SK-N-SH treated with all-trans-retinoic acid at 6 μM for 48 hours (cell line): ENCODE data around the gene DPEP2NB.

ENCODE experiments used
- ATAC-seq: fragments of 200-7000 bp; cut with Tn5 transposase; 3 replicates; pipeline ENCODE4 v1.9.1; 2020; ENCODE audit warnings: mild to moderate bottlenecking, moderate library complexity
- ARNTL ChIP-seq: fragments of 450-650 bp; formaldehyde crosslinking; IDR thresholded peaks from 2 replicates; pipeline ENCODE4 v1.5.0; 2020; ENCODE audit warnings: low read depth, mild to moderate bottlenecking, moderate library complexity, borderline replicate concordance
- BACH2 ChIP-seq: fragments of 250-450 bp; sonication (Bioruptor Pico); IDR thresholded peaks from 2 replicates; pipeline ENCODE4 v1.9.0; 2021; ENCODE audit warnings: mild to moderate bottlenecking, borderline replicate concordance
- CREB5 ChIP-seq: fragments of 250-450 bp; sonication (Bioruptor Pico); IDR thresholded peaks from 2 replicates; pipeline ENCODE4 v1.5.1; 2020; ENCODE audit warnings: low read depth, mild to moderate bottlenecking, moderate library complexity
- CSDC2 ChIP-seq: fragments of 250-450 bp; sonication (Bioruptor Pico); IDR thresholded peaks from 2 replicates; pipeline ENCODE4 v1.5.0; 2020; ENCODE audit warnings: mild to moderate bottlenecking, moderate library complexity
- CSRNP3 ChIP-seq: fragments of 250-450 bp; sonication (Bioruptor Pico); IDR thresholded peaks from 2 replicates; pipeline ENCODE4 v1.5.1; 2021; ENCODE audit warnings: mild to moderate bottlenecking, moderate library complexity
- ESRRG ChIP-seq: fragments of 250-450 bp; sonication (Bioruptor Pico); IDR thresholded peaks from 2 replicates; pipeline ENCODE4 v1.6.1; 2021; ENCODE audit warnings: mild to moderate bottlenecking
- GLIS3 ChIP-seq: fragments of 250-450 bp; sonication (Bioruptor Pico); IDR thresholded peaks from 2 replicates; pipeline ENCODE4 v1.5.0; 2020; ENCODE audit warnings: mild to moderate bottlenecking, moderate library complexity
- OSR1 ChIP-seq: fragments of 250-450 bp; sonication (Bioruptor Pico); IDR thresholded peaks from 2 replicates; pipeline ENCODE4 v1.8.0; 2022; ENCODE audit warnings: moderate library complexity, mild to moderate bottlenecking, inconsistent platforms
- POU6F1 ChIP-seq: fragments of 250-450 bp; sonication (Bioruptor Pico); IDR thresholded peaks from 2 replicates; pipeline ENCODE4 v1.8.0; 2021; ENCODE audit warnings: low read depth, mild to moderate bottlenecking, moderate library complexity, borderline replicate concordance
- RARB ChIP-seq: fragments of 250-450 bp; sonication (Bioruptor Pico); IDR thresholded peaks from 2 replicates; pipeline ENCODE4 v1.8.0; 2021; ENCODE audit warnings: mild to moderate bottlenecking, moderate library complexity
- TCF4 ChIP-seq: fragments of 250-450 bp; sonication (Bioruptor Pico); IDR thresholded peaks from 2 replicates; pipeline ENCODE4 v1.8.0; 2021; ENCODE audit warnings: mild to moderate bottlenecking, moderate library complexity, borderline replicate concordance
- ZFP3 ChIP-seq: fragments of 250-450 bp; sonication (Bioruptor Pico); IDR thresholded peaks from 2 replicates; pipeline ENCODE4 v1.5.0; 2020; ENCODE audit warnings: mild to moderate bottlenecking, moderate library complexity
- ZFP30 ChIP-seq: fragments of 450-650 bp; formaldehyde crosslinking; IDR thresholded peaks from 2 replicates; pipeline ENCODE4 v1.5.0; 2022; ENCODE audit warnings: mild to moderate bottlenecking, moderate library complexity
- ZNF565 ChIP-seq: fragments of 450-650 bp; formaldehyde crosslinking; conservative IDR thresholded peaks from 2 replicates; pipeline ENCODE4 v1.5.0; 2020; ENCODE audit warnings: low read depth, mild to moderate bottlenecking, moderate library complexity
- ZNF70 ChIP-seq: fragments of 450-650 bp; formaldehyde crosslinking; IDR thresholded peaks from 2 replicates; pipeline ENCODE4 v1.5.0; 2020; ENCODE audit warnings: mild to moderate bottlenecking, moderate library complexity
- ZNF8 ChIP-seq: fragments of 450-650 bp; formaldehyde crosslinking; IDR thresholded peaks from 2 replicates; pipeline ENCODE4 v1.5.0; 2020; ENCODE audit warnings: mild to moderate bottlenecking, moderate library complexity
- TF ChIP-seq, protein P1 (sequence below): fragments of 250-450 bp; sonication (Bioruptor Pico); IDR thresholded peaks from 2 replicates; pipeline ENCODE4 v1.8.0; 2020; ENCODE audit warnings: mild to moderate bottlenecking, moderate library complexity, borderline replicate concordance
- TF ChIP-seq, protein P2 (sequence below): fragments of 250-450 bp; sonication (Bioruptor Pico); IDR thresholded peaks from 2 replicates; pipeline ENCODE4 v1.5.0; 2020; ENCODE audit warnings: mild to moderate bottlenecking, moderate library complexity

Gene DPEP2NB

GRCh38 chr16:67986949-67987348 is 28.8 kb downstream of the DPEP2NB start (continued):
- TF ChIP-seq, protein P1, sequence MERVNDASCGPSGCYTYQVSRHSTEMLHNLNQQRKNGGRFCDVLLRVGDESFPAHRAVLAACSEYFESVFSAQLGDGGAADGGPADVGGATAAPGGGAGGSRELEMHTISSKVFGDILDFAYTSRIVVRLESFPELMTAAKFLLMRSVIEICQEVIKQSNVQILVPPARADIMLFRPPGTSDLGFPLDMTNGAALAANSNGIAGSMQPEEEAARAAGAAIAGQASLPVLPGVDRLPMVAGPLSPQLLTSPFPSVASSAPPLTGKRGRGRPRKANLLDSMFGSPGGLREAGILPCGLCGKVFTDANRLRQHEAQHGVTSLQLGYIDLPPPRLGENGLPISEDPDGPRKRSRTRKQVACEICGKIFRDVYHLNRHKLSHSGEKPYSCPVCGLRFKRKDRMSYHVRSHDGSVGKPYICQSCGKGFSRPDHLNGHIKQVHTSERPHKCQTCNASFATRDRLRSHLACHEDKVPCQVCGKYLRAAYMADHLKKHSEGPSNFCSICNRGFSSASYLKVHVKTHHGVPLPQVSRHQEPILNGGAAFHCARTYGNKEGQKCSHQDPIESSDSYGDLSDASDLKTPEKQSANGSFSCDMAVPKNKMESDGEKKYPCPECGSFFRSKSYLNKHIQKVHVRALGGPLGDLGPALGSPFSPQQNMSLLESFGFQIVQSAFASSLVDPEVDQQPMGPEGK (CRISPR knock-in tag), result no peak
- TF ChIP-seq OSR1 (CRISPR knock-in tag), result no peak
- no peak for TF ChIP-seq ZNF8 (CRISPR knock-in tag)
- TF ChIP-seq CREB5 (CRISPR knock-in tag), result no peak
- TF ChIP-seq ESRRG (CRISPR knock-in tag), result no peak
- TF ChIP-seq ZFP3 (CRISPR knock-in tag), result no peak

DNA sequence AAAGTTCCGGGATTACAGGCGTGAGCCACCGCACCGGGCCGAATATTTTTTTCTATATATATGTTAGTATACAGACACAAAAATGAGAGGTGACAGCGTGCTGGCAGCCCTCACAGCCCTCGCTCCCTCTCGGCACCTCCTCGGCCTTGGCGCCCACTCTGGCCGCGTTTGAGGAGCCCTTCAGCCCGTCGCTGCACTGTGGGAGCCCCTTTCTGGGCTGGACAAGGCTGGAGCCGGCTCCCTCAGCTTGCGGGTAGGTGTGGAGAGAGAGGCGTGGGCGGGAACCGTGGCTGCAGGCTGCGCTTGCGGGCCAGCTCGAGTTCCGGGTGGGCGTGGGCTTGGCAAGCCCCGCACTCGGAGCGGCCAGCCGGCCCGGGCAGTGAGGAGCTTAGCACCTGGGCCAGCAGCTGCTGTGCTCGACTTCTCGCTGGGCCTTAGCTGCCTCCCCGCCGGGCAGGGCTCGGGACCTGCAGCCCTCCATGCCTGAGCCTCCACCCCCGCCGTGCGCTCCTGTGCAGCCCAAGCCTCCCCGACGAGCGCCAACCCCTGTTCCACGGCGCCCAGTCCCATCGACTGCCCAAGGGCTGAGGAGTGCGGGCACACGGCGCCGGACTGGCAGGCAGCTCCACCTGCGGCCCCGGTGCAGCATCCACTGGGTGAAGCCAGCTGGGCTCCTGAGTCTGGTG is 33.6 kb downstream of the DPEP2NB start:
- no peak for ATAC-seq
- TF ChIP-seq CSDC2 (CRISPR knock-in tag), result no peak
- TF ChIP-seq ZFP3 (CRISPR knock-in tag), result no peak
- TF ChIP-seq ARNTL (CRISPR knock-in tag), result no peak
- no peak for TF ChIP-seq POU6F1 (CRISPR knock-in tag)
- TF ChIP-seq, protein P2, sequence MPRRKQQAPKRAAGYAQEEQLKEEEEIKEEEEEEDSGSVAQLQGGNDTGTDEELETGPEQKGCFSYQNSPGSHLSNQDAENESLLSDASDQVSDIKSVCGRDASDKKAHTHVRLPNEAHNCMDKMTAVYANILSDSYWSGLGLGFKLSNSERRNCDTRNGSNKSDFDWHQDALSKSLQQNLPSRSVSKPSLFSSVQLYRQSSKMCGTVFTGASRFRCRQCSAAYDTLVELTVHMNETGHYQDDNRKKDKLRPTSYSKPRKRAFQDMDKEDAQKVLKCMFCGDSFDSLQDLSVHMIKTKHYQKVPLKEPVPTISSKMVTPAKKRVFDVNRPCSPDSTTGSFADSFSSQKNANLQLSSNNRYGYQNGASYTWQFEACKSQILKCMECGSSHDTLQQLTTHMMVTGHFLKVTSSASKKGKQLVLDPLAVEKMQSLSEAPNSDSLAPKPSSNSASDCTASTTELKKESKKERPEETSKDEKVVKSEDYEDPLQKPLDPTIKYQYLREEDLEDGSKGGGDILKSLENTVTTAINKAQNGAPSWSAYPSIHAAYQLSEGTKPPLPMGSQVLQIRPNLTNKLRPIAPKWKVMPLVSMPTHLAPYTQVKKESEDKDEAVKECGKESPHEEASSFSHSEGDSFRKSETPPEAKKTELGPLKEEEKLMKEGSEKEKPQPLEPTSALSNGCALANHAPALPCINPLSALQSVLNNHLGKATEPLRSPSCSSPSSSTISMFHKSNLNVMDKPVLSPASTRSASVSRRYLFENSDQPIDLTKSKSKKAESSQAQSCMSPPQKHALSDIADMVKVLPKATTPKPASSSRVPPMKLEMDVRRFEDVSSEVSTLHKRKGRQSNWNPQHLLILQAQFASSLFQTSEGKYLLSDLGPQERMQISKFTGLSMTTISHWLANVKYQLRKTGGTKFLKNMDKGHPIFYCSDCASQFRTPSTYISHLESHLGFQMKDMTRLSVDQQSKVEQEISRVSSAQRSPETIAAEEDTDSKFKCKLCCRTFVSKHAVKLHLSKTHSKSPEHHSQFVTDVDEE (CRISPR knock-in tag), result no peak
- TF ChIP-seq TCF4 (CRISPR knock-in tag), result no peak
- TF ChIP-seq ZFP30 (CRISPR knock-in tag), result no peak
- no peak for TF ChIP-seq ZNF70 (CRISPR knock-in tag)
- TF ChIP-seq RARB (CRISPR knock-in tag), result no peak
- TF ChIP-seq ZNF565, result no peak
- no peak for TF ChIP-seq BACH2 (CRISPR knock-in tag)
- no peak for TF ChIP-seq ZNF8 (CRISPR knock-in tag)

DNA sequence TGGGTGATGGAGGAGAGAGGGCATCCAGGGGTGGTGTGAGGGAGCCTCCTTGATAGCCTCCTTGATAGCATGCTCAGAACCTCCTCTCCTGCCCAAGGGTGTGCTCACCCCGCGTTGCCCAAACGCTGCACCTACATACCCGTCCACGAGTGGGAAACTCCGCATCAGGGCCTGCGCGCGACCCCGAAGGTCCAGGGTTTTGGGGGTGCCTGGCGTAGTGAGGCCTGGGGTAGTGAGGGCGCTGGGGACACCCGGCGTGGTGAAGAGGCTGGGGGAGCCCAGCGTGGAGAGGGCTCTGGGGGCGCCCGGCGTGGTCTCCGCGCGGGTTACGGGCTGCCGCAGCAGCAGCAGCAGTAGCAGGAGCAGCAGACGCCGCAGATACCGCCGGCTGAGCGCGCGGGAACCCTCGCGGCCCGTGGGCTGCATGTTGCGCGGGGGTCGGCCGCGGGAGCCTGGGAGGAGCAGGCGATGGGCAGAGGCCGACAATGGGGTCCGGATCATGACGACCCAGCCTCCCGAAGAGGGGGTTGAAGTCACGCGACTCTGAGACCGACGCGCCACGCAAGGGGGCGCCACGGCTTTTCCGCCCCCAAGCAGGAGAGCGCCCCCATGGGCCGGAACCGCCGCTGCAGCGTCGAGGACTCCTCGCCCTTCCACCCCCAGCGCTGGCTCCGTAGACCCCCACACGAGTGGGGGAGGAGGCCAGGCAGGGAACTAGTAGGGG is 35.6 kb downstream of the DPEP2NB start, which contains the start of gene DPEP3:
TSS of gene DPEP3 (minus strand) at position 545 of the 724 bp plus-strand sequence. CDS start at position 426, 119 bp downstream.
- ATAC-seq, result no peak
- TF ChIP-seq GLIS3 (no peak), CSDC2 (CRISPR knock-in tag) (no peak), ZFP3 (CRISPR knock-in tag) (no peak), CSRNP3 (CRISPR knock-in tag) (no peak)
